Fibroblast of villous mesenchyme (primary cell): ENCODE measurements around the gene CARM1. TPM values are rescaled to one million over a fixed set of nuclear protein-coding genes. Genes with fewer than 3 reads are reported as not detected.

Experiments
- DNase-seq: peaks from one replicate; pipeline ENCODE4 v3.0.0-alpha.2; 2010; ENCODE audit warnings: low read depth
- H3K4me3 ChIP-seq: 2 replicates; pipeline ENCODE4 v1.5.1; 2011; ENCODE audit warnings: low read depth, mild to moderate bottlenecking, low read length
- total RNA-seq: library from RNA; depleted of rRNA; stranded (reverse); fragments of >200 nt; gene quantifications from 2 replicates; pipeline ENCODE4 v1.2.3, GENCODE V29; 2012
- TF ChIP-seq, protein P1 (sequence below): IDR thresholded peaks from 2 replicates; pipeline ENCODE4 v1.5.1; 2012; ENCODE audit warnings: low read depth, mild to moderate bottlenecking, low read length; ENCODE audit not compliant: insufficient read depth

CARM1 gene
- total RNA-seq, 1 donor: 38.0 TPM

DNA sequence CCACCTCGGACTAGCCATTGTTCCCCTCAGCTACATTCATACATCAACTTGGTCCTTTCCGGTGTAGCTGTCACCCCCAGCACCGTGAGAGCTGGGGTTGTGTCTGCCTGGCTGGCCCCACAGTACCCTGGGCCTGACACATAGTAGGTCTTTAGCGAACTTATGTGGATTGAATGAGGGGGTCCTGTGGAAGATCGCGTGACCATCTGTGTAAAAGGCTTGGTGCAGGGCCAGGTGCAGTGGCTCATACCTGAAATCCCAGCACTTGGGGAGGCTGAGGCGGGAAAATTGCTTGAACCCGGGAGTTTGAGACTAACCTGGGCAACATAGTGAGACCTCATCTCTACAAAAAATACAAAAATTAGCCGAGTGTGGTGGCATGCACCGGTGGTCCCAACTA, 91.5 kb downstream of the CARM1 start:
- no peak for DNase-seq
- H3K4me3 ChIP-seq: no peak overlapping the region
- TF ChIP-seq, protein P1, sequence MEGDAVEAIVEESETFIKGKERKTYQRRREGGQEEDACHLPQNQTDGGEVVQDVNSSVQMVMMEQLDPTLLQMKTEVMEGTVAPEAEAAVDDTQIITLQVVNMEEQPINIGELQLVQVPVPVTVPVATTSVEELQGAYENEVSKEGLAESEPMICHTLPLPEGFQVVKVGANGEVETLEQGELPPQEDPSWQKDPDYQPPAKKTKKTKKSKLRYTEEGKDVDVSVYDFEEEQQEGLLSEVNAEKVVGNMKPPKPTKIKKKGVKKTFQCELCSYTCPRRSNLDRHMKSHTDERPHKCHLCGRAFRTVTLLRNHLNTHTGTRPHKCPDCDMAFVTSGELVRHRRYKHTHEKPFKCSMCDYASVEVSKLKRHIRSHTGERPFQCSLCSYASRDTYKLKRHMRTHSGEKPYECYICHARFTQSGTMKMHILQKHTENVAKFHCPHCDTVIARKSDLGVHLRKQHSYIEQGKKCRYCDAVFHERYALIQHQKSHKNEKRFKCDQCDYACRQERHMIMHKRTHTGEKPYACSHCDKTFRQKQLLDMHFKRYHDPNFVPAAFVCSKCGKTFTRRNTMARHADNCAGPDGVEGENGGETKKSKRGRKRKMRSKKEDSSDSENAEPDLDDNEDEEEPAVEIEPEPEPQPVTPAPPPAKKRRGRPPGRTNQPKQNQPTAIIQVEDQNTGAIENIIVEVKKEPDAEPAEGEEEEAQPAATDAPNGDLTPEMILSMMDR: no peak

DNA sequence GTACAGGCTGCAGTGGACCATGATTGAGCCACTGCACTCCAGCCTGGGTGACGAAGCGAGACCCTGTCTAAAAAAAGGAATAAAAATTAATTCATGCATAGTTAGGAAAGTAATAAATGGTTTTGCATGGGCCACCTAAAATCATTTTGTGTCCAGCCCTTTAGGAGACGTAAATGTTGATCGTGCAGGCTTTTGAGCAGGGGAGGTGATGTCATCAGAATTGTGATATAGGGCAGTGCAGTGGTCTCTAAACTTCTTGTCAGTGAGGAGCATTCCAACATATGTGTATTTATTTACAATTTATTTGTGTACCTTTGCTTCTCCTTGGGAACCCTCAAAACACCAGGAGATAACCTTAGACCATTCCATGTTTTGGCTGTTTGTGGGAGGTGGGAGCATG, 92.5 kb downstream of the CARM1 start:
- no peak for DNase-seq
- TF ChIP-seq, protein P1: no peak
- H3K4me3 ChIP-seq: no peak overlapping the region

DNA sequence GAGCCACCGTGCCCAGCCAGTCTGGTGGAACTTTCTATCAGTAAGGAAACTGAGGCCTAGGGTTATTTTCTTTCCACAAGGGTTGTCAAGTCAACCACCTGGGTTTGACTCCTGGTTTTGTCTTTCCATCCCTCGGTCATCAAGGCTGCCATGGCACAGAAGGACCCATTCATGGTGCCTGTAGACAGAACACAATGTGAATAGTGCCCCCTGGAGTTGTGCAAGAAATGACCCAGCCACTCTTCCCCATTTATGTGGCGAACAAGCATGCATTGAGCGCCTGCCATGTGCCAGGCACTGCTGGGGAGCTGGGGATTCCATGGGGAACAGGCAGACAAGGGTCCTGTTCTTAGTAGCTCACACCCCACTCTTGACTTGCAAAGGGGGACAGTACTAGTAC, 93.5 kb downstream of the CARM1 start:
- DNase-seq: no peak
- no peak overlapping the region for H3K4me3 ChIP-seq
- TF ChIP-seq, protein P1: no peak

DNA sequence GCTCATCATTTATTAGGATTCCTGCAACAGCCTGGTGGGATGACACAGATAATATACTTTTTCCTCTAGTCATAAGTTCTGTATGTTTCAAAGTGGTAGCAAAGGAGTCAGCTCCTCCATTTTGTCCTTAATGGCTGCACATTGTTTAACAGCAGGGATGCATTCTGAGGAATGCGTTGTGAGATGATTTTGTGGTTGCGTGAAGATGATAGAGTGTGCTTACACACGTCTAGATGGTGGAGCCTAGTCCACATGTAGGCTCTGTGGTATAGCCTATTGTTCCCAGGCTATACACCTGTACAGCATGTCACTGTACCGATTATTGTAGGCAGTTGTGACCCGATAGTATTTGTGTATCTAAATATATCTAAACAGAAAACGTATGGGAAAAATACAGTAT, 94.0 kb downstream of the CARM1 start:
- no peak overlapping the region for H3K4me3 ChIP-seq
- TF ChIP-seq, protein P1: no peak
- no peak for DNase-seq

DNA sequence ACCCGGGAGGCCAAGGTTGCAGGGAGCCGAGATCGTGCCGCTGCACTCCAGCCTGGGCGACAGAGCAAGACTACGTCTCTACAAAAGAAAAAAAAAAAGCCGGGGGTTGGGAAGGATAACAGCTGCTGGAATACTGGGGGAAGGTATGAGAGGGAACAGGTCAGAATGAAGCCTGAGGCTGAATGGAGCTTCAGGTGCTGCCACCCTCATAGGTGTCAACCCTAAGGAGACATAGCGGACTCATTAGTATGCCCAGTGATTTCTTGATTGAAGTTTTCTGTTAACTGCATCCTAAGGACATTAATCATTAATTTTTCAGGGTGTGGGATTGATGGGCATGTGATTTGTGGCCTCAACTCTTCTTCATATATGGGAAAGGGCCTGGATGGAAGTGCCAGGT, 95.5 kb downstream of the CARM1 start:
- TF ChIP-seq, protein P1: no peak
- no peak for DNase-seq
- H3K4me3 ChIP-seq: no peak overlapping the region

DNA sequence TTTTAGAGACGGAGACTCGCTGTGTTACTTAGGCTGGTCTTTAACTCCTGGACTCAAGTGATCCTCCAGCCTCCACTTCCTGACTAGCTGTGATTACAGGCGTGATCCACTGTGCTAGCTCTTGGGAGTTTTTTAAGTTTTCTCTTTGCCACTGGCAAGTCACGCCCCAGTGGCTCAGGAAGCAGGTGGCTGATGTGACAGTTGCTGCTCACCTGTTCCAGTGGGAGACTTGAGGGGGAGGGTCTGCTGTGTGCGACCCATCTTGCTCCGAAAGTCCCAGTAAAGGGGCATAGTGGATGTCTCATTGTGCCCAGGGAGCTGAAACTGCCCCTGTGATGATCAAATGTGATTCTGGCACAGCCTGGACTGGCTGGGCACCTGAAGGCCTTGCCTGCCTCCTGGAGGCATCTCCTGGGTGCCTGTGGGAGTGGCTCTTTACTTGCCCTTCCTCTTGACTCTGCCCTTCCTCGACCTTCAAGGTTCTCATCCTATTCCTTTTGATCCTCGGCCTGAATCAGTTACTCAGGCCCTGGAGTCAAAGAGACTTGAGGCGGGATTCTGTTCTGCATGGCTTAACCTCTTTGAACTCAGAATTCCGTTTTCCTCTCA, 97.3 kb downstream of the CARM1 start:
- no peak overlapping the region for H3K4me3 ChIP-seq
- no peak for DNase-seq
- TF ChIP-seq, protein P1: no peak

DNA sequence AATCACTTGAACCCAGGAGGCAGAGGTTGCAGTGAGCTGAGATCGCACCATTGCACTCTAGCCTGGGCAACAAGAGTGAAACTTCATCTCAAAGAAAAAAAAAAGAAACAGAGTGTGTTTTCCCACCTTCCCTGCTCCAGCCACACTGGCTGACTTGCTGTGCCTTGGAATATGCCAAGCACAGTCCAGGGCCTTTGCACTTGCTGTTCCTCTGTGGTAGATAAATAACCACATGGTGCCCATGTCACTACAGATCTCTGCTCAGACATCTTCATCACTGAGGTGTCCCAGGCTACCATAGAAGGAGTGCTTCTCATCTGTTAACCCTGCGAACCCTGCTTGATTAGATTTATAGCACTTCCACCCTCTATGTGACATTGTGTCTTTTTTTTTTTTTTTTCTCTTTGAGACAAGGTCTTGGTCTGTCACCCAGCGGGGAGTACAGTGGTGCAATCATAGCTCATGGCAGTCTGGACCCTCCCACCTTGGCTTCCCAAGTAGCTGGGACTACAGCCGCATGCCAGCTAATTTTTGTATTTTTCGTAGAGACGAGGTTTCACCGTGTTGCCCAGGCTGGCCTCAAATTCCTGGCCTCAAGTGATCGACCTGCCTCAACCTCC, 99.9 kb downstream of the CARM1 start:
- no peak overlapping the region for H3K4me3 ChIP-seq
- TF ChIP-seq, protein P1: no peak
- DNase-seq: no peak
